GM10248 (cell line): ENCODE results near the gene PGM2L1.

Source experiments
- CTCF ChIA-PET: fragments of 300-600 bp; sonication (Branson Sonifier 250); formaldehyde crosslinking; extraction: SDS; loops from one replicate; lab custom pipeline; 2021; ENCODE audit warnings: antibody characterized with exemption; lab: Yijun Ruan, JAX
- POLR2A ChIA-PET: fragments of 350-650 bp; sonication (Branson Sonifier 250); formaldehyde crosslinking; extraction: SDS; loops from one replicate; lab custom pipeline; 2020; ENCODE audit warnings: antibody characterized with exemption; lab: Yijun Ruan, JAX
- DNase-seq: peaks from one replicate; pipeline ENCODE4 v3.0.0; 2012; ENCODE audit errors: extremely low spot score
- TF ChIP-seq, protein P1 (sequence below): IDR thresholded peaks from 2 replicates; pipeline ENCODE4 v1.5.1; 2012; ENCODE audit warnings: mild to moderate bottlenecking, low read depth; ENCODE audit errors: extremely low read depth, missing control alignments, control extremely low read depth

The PGM2L1 gene

DNA sequence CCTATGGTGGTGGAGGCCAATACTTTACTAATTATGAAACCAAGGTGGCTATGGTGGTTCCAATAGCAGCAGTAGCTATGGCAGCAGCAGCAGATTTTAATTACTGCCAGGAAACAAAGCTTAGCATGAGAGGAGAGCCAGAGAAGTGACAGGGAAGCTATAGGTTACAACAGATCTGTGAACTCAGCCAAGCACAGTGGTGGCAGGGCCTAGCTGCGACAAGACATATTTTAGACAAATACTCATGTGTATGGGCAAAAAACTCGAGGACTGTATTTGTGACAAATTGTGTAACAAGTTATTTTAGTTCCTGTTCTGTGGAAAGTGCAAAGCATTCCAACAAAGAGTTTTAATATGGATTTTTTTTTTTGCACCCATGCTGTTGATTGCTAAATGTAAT is 42.6 kb downstream of the PGM2L1 start:
- DNase-seq = no peak
- POLR2A ChIA-PET = no interaction called here
- CTCF ChIA-PET = interaction anchor here (0.7 to 1.0 kb wide), 2 partner anchors 15 to 100 kb away, joined by 3 read pairs; no protein-coding TSS in a partner anchor
- TF ChIP-seq, protein P1, sequence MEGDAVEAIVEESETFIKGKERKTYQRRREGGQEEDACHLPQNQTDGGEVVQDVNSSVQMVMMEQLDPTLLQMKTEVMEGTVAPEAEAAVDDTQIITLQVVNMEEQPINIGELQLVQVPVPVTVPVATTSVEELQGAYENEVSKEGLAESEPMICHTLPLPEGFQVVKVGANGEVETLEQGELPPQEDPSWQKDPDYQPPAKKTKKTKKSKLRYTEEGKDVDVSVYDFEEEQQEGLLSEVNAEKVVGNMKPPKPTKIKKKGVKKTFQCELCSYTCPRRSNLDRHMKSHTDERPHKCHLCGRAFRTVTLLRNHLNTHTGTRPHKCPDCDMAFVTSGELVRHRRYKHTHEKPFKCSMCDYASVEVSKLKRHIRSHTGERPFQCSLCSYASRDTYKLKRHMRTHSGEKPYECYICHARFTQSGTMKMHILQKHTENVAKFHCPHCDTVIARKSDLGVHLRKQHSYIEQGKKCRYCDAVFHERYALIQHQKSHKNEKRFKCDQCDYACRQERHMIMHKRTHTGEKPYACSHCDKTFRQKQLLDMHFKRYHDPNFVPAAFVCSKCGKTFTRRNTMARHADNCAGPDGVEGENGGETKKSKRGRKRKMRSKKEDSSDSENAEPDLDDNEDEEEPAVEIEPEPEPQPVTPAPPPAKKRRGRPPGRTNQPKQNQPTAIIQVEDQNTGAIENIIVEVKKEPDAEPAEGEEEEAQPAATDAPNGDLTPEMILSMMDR = no peak

DNA sequence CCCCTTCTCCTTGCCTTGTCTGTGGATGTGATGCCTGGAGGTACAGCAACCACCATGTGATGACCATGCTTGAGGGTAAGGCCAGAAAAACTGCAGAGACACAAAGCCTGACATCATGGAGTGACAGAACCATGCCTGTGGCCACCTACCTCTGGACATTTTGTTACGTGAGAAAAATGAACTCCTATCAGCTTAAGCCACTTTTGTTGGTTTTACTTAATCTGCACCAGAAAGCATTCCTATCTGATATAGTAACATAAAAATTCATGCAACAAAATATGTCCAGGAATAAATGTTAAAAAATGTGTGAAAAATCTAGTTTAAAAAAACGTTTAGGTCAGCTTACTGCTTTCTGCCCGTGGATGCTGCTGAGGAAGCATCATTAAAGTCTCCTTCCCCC is 44.2 kb downstream of the PGM2L1 start:
- TF ChIP-seq, protein P1 = no peak
- ChIA-PET CTCF (no interaction called here), POLR2A (no interaction called here)

DNA sequence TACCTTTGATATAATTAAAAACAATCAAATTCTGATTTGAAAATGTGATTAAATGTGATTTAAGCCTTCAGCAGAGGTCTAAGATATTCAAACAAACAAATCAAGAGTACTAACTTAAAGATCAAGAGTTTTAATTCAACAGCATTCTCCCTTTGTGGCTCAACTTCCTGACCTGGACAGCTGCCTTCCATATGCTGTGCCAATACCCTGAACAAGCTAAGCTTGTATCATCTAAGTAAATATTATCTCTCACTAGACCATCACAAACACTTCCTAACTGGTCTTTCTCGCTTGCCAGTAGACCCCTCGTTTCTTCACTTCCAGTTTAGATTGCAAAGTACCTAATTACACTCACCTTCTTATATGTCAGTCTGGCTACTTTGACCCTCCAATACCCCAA is 50.9 kb downstream of the PGM2L1 start:
- POLR2A ChIA-PET = no interaction called here
- DNase-seq = no peak
- CTCF ChIA-PET = no interaction called here
- TF ChIP-seq, protein P1 = no peak

More for the DNA sequence above, 44.2 kb downstream of the PGM2L1 start:
- no peak for DNase-seq

DNA sequence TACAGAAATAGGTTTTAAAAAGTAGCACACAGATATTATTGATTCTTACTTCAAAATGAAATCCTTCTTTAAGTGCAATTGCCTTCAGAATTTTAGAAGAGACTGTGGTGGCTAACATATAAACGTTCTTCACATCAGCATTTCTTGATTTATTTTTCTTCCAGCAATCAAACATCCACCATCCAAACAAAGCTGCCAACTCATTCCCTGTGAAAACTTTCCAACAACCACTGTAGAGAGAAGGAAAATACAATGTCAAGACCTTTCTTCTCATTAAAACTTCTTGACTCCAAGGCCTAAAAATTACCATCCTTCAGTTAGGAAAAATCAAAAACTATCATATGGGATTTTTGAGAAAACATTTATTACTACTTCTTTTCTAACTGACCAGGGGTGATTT is 52.8 kb downstream of the PGM2L1 start:
- ChIA-PET CTCF (no interaction called here), POLR2A (no interaction called here)
- TF ChIP-seq, protein P1 = no peak
- no peak for DNase-seq

DNA sequence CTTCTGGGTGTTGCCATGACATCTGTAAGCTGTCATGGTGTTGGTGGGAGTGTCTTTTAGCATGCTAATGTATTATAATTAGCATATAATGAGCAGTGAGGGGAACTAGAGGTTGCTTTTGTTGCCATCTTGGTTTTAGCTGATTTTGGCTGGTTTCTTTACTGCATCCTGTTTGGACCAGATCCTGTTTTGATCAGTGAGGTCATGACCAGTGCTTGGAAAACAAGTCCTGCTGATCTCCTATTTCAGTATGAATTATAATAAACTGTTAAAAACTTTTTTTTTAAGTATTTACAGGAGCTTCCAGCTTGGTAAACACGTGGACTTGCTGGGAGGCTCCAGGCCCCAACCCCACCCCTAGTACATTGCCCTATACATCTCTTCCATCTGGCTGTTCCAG is 56.3 kb downstream of the PGM2L1 start:
- DNase-seq = no peak
- POLR2A ChIA-PET = no interaction called here
- TF ChIP-seq, protein P1 = no peak
- CTCF ChIA-PET = no interaction called here

DNA sequence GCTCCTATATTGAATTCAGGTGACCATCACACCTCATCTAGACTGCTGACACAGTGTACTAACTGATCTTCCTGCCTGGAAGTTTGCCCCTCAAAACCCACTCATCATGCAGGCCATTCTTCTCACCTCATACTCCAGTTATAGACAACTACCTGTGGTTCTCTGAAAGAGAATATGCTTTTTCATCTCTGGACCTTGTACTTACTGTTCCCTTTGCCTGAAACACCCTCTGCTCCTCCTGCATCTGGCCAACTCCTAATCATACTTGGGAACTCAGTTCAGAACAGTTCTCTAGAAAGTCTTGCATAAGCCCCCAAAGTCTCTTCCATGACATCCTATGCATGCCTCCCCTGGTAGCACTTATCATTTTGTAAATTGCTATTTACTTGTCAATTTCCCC is 58.6 kb downstream of the PGM2L1 start:
- TF ChIP-seq, protein P1 = no peak
- POLR2A ChIA-PET = no interaction called here
- CTCF ChIA-PET = no interaction called here
- no peak for DNase-seq
